HFFc6 (cell line): ENCODE measurements around the gene COL10A1. TPM values are rescaled to one million over a fixed set of nuclear protein-coding genes. Genes with fewer than 3 reads are reported as not detected.
A peak's percentile ranks its signal among the peaks of the same experiment; 100 is the strongest.

Source experiments
- DNase-seq: peaks from one replicate; pipeline ENCODE4 v3.0.0-alpha.2; 2018
- H3K27ac Mint-ChIP-seq: 2 replicates; pipeline ENCODE4 v1.8.0; 2020; ENCODE audit warnings: mild to moderate bottlenecking, mixed read lengths
- H3K27me3 Mint-ChIP-seq: 2 replicates; pipeline ENCODE4 v1.8.0; 2021; ENCODE audit warnings: mild to moderate bottlenecking, moderate library complexity, mixed read lengths; ENCODE audit not compliant: insufficient read depth
- H3K36me3 Mint-ChIP-seq: 2 replicates; pipeline ENCODE4 v1.8.0; 2021; ENCODE audit warnings: low read depth, mixed read lengths
- H3K4me1 Mint-ChIP-seq: 2 replicates; pipeline ENCODE4 v1.8.0; 2020; ENCODE audit warnings: low read depth, mixed read lengths
- H3K4me3 Mint-ChIP-seq: 2 replicates; pipeline ENCODE4 v1.8.0; 2020; ENCODE audit warnings: mild to moderate bottlenecking, moderate library complexity, mixed read lengths
- H3K9me3 Mint-ChIP-seq: 2 replicates; pipeline ENCODE4 v1.8.0; 2020; ENCODE audit warnings: mild to moderate bottlenecking, mixed read lengths
- total RNA-seq, 6 experiments: library from RNA; stranded (reverse); fragmentation: NEBNext Ultra II Directional; extraction: Animal tissue kit (Norgen Biotek cat#: 25700); gene quantifications; 2 replicates in 1 of 6; 3 replicates in 5 of 6; pipeline ENCODE4 v1.2.3, GENCODE V29; 2021
- TF ChIP-seq, protein P1 (sequence below): fragments of 200-600 bp; sonication (generic); IDR thresholded peaks from 2 replicates; pipeline ENCODE4 v1.5.0; 2021; ENCODE audit warnings: antibody characterized with exemption, mild to moderate bottlenecking

The COL10A1 gene
- total RNA-seq, 6 experiments from 2014 or later: 0.91 to 3.3 (median 1.9) TPM

GRCh38 chr6:116102873-116103272 lies 23.1 kb downstream of the COL10A1 start:
- DNase-seq: no peak
- TF ChIP-seq, protein P1, sequence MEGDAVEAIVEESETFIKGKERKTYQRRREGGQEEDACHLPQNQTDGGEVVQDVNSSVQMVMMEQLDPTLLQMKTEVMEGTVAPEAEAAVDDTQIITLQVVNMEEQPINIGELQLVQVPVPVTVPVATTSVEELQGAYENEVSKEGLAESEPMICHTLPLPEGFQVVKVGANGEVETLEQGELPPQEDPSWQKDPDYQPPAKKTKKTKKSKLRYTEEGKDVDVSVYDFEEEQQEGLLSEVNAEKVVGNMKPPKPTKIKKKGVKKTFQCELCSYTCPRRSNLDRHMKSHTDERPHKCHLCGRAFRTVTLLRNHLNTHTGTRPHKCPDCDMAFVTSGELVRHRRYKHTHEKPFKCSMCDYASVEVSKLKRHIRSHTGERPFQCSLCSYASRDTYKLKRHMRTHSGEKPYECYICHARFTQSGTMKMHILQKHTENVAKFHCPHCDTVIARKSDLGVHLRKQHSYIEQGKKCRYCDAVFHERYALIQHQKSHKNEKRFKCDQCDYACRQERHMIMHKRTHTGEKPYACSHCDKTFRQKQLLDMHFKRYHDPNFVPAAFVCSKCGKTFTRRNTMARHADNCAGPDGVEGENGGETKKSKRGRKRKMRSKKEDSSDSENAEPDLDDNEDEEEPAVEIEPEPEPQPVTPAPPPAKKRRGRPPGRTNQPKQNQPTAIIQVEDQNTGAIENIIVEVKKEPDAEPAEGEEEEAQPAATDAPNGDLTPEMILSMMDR: no peak
- H3K4me1 Mint-ChIP-seq: peaks cover 66% of the 10 kb centered on the region
- H3K9me3 Mint-ChIP-seq: no peaks in the 10 kb centered on the region
- H3K27ac Mint-ChIP-seq: no peak overlapping the region
- peak overlapping the region; percentile 28; the same call in 1 of the 2 replicates for H3K4me3 Mint-ChIP-seq
- peaks cover 7% of the 10 kb centered on the region; the same call in 1 of the 2 replicates for H3K36me3 Mint-ChIP-seq
- no peaks in the 10 kb centered on the region for H3K27me3 Mint-ChIP-seq

DNA sequence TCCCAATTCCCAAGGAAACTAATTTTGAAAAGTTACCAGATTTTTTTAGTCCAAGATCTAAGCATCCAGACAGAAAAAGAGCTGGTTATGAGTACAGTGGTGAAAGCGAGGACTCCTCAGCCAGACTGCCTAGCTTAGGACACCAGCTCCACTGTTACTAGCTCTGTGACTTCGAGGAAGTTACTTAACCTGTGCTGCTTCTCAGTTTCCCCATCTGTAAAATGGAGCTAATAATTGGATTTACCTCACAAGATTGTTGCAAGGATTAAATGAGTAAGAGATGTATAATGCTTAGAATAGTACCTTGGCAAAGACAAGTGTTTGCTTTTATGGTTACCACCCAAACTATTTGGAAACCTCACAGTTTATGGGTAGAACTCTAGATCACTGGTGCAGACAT lies 24.1 kb downstream of the COL10A1 start:
- Mint-ChIP-seq H3K36me3 (peaks cover 8% of the 10 kb centered on the region), H3K27ac (peak overlapping the region; percentile 83), H3K4me3 (peak overlapping the region; percentile 93), H3K4me1 (peaks cover 64% of the 10 kb centered on the region), H3K27me3 (no peaks in the 10 kb centered on the region), H3K9me3 (peaks cover 1% of the 10 kb centered on the region)
- TF ChIP-seq, protein P1: no peak
- DNase-seq: no peak

GRCh38 chr6:116101302-116101718 lies 24.6 kb downstream of the COL10A1 start:
- no peak for DNase-seq
- TF ChIP-seq, protein P1: no peak
- peaks cover 59% of the 10 kb centered on the region for H3K4me1 Mint-ChIP-seq
- peaks cover 13% of the 10 kb centered on the region for H3K36me3 Mint-ChIP-seq
- H3K27ac Mint-ChIP-seq: peak overlapping the region; percentile 83
- peak overlapping the region; percentile 93 for H3K4me3 Mint-ChIP-seq
- H3K27me3 Mint-ChIP-seq: no peaks in the 10 kb centered on the region
- peaks cover 6% of the 10 kb centered on the region for H3K9me3 Mint-ChIP-seq

DNA sequence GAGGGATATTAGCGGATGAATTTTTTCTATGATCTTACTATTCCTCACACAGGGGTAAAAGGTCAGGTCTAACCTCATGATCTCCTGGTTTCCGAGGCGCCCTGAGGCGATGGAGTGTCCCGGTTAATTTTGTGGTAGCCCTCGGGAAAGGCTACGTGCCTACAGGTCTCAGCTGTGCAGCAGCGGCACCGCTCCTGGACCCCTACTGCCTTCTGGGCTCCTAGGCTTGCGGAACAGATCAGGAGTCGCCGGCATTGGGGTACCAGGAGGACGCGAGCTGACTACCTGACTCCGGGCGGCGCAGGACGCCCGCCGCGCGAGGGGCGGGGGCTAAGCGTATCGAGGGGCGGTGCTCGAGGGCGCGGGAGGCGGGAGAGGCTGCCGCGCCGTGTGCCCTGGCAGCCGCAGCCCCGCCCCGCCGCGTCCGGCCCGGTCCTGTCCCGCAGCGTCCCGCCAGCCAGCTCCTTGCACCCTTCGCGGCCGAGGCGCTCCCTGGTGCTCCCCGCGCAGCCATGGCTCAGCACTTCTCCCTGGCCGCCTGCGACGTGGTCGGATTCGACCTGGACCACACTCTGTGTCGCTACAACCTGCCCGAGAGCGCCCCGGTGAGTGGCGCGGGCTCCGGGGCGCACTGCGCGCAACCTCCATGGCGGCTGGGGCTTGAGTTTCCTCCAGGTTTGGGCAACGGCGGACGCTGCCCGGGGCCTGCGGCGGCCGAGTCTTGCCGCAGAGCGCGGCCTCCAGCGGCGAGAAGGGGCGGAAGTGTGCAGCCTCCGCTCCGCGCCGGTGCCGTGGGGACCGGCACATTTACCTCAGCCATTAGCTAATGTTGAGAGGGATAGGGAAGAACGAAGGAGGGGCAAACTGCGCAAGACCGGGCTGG lies 25.3 kb downstream of the COL10A1 start, which contains the start of gene NT5DC1:
Gene NT5DC1, plus strand, starts transcription at position 435 of the 883 bp plus-strand sequence. Its CDS starts 78 bp downstream, at position 513.
- Mint-ChIP-seq H3K9me3 (peaks cover 12% of the 10 kb centered on the region), H3K27me3 (no peaks in the 10 kb centered on the region), H3K27ac (peak within 1 kb of the TSS; percentile 83), H3K36me3 (peaks cover 20% of the 10 kb centered on the region), H3K4me1 (peaks cover 52% of the 10 kb centered on the region), H3K4me3 (peak within 1 kb of the TSS; percentile 93)
- TF ChIP-seq, protein P1: peak; percentile 67
- DNase-seq: peak; percentile 51

GRCh38 chr6:116099036-116099435 lies 26.9 kb downstream of the COL10A1 start:
- Mint-ChIP-seq H3K36me3 (peaks cover 23% of the 10 kb centered on the region), H3K4me3 (no peak overlapping the region), H3K4me1 (peaks cover 37% of the 10 kb centered on the region), H3K9me3 (peaks cover 16% of the 10 kb centered on the region), H3K27ac (no peak overlapping the region), H3K27me3 (no peaks in the 10 kb centered on the region)
- no peak for DNase-seq
- TF ChIP-seq, protein P1: no peak
